NT2/D1 (cell line): ENCODE results near the gene CACNA2D3.
A peak's percentile ranks its signal among the peaks of the same experiment; 100 is the strongest.

Source experiments
- DNase-seq: peaks from one replicate; pipeline ENCODE4 v3.0.0-alpha.2; 2011; ENCODE audit warnings: low read depth, low spot score
- H3K27me3 ChIP-seq: 2 replicates; pipeline ENCODE4 v1.6.0; 2011; ENCODE audit warnings: mild to moderate bottlenecking; ENCODE audit not compliant: insufficient read length, insufficient read depth
- H3K36me3 ChIP-seq: 2 replicates; pipeline ENCODE4 v1.6.1; 2011; ENCODE audit warnings: mild to moderate bottlenecking, low read length, mixed read lengths; ENCODE audit not compliant: insufficient read depth, insufficient read length
- H3K4me1 ChIP-seq: 2 replicates; pipeline ENCODE4 v1.5.1; 2011; ENCODE audit not compliant: insufficient read depth, insufficient read length
- H3K4me3 ChIP-seq: 2 replicates; pipeline ENCODE4 v1.5.1; 2011; ENCODE audit warnings: low read depth; ENCODE audit not compliant: insufficient read length
- H3K9ac ChIP-seq: 2 replicates; pipeline ENCODE4 v1.6.0; 2011; ENCODE audit warnings: low read depth; ENCODE audit not compliant: insufficient read length
- H3K9me3 ChIP-seq: 2 replicates; pipeline ENCODE4 v1.5.1; 2011; ENCODE audit warnings: mild to moderate bottlenecking, low read length; ENCODE audit not compliant: insufficient read depth
- SUZ12 ChIP-seq: IDR thresholded peaks from 2 replicates; pipeline ENCODE4 v1.6.1; 2011; ENCODE audit not compliant: insufficient read length, insufficient read depth; ENCODE audit errors: extremely low read depth
- YY1 ChIP-seq: IDR thresholded peaks from 2 replicates; pipeline ENCODE4 v1.6.1; 2011; ENCODE audit not compliant: insufficient read length, insufficient read depth
- ZNF274 ChIP-seq: IDR thresholded peaks from 2 replicates; pipeline ENCODE4 v1.6.1; 2011; ENCODE audit warnings: mild to moderate bottlenecking, low read depth, low read length

The CACNA2D3 gene

DNA sequence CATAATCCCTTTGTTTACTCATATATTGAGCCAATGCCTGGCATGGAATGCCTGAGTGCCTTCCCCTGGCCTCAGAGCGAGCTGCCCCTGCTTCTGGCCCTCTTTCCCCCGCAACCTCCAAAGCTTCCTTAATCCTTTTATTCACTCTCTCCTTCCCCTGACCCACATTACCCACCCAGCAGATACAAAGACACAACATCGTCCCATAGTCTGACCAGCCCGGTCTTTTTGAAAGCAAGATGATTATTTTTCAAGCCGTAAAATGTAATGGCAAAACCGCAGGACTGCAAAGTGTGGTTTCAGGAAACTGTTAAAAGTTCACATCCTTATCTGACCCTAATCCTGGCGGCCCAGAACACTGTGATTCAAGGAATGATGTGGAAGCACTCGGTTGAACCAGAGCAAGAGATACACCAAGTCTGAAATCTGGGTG lies 883.9 kb downstream of the CACNA2D3 start:
- no peak overlapping the region for H3K4me3 ChIP-seq
- H3K9me3 ChIP-seq = no peaks in the 10 kb centered on the region
- H3K36me3 ChIP-seq = no peaks in the 10 kb centered on the region
- no peak overlapping the region for H3K9ac ChIP-seq
- no peaks in the 10 kb centered on the region for H3K4me1 ChIP-seq
- no peaks in the 10 kb centered on the region for H3K27me3 ChIP-seq
- DNase-seq = peak; percentile 30
- TF ChIP-seq YY1 (no peak), ZNF274 (no peak), SUZ12 (no peak)

DNA sequence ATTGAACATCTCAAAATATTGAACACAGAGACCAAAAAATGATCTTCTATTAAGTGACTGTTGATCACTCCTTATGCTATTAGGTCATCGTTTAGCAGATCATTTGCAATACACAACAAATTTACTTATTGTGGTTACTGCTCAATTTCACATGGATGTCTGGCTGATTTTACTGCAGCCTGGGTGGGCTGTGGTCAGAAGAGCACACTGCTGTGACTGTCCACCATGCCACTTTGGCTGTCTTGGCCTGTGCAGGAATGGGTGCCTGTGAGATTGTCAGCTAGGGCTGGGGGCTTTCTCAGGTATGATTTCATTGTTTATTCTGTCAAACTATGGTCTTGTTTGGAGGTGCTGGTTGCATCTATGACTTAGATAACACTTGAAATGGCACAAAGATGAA lies 885.6 kb downstream of the CACNA2D3 start:
- Histone ChIP-seq H3K27me3 (no peaks in the 10 kb centered on the region), H3K9me3 (no peaks in the 10 kb centered on the region), H3K4me1 (no peaks in the 10 kb centered on the region), H3K4me3 (no peak overlapping the region), H3K9ac (no peak overlapping the region), H3K36me3 (no peaks in the 10 kb centered on the region)
- no peak for DNase-seq
- TF ChIP-seq YY1 (no peak), ZNF274 (no peak), SUZ12 (no peak)

DNA sequence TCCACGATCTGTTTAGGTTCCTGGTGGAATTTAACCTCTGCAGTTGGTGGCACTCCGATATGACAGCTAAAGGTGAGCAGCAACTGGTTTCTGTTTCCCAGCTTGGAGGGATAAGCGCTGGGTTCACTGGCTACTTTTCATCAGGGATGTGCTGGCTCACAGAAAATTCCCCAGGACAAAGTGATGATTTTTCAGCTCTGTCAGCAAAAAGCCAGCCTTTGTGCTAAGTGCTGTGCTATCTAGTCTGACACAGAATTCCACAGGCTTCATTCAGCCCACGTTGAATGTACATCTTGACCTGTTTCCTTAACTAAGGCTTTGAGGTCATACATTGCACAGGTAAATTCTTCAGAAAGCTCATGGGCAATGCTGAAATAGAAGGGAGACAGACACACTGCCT lies 887.0 kb downstream of the CACNA2D3 start:
- no peak for DNase-seq
- no peaks in the 10 kb centered on the region for H3K27me3 ChIP-seq
- no peak overlapping the region for H3K9ac ChIP-seq
- no peaks in the 10 kb centered on the region for H3K9me3 ChIP-seq
- TF ChIP-seq SUZ12 = no peak
- TF ChIP-seq YY1 = no peak
- no peak for TF ChIP-seq ZNF274
- no peaks in the 10 kb centered on the region for H3K4me1 ChIP-seq
- no peak overlapping the region for H3K4me3 ChIP-seq
- H3K36me3 ChIP-seq = no peaks in the 10 kb centered on the region

DNA sequence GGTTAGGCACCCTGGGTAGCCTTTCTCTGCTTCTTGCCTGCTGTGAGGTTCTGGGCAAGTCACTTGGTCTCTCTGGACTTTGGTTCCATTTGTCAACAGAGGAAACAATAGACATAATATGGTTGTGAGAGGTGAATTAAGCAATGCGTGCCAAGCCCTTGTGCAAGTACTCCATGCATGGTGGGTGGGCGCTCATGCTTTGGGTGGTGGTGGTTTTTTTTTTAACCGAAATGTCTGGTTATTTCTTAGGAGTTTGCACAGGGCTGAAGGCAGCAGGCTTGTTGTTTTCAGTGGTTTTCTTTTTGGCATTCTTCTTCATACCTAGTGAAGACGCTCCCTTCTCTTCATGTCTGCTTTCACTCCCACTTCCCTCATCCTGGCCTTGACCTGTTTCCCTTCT lies 889.7 kb downstream of the CACNA2D3 start:
- no peak for TF ChIP-seq ZNF274
- no peak for TF ChIP-seq YY1
- no peak for TF ChIP-seq SUZ12
- Histone ChIP-seq H3K27me3 (no peaks in the 10 kb centered on the region), H3K9me3 (no peaks in the 10 kb centered on the region), H3K4me1 (no peaks in the 10 kb centered on the region), H3K4me3 (no peak overlapping the region), H3K9ac (no peak overlapping the region), H3K36me3 (no peaks in the 10 kb centered on the region)
- no peak for DNase-seq

DNA sequence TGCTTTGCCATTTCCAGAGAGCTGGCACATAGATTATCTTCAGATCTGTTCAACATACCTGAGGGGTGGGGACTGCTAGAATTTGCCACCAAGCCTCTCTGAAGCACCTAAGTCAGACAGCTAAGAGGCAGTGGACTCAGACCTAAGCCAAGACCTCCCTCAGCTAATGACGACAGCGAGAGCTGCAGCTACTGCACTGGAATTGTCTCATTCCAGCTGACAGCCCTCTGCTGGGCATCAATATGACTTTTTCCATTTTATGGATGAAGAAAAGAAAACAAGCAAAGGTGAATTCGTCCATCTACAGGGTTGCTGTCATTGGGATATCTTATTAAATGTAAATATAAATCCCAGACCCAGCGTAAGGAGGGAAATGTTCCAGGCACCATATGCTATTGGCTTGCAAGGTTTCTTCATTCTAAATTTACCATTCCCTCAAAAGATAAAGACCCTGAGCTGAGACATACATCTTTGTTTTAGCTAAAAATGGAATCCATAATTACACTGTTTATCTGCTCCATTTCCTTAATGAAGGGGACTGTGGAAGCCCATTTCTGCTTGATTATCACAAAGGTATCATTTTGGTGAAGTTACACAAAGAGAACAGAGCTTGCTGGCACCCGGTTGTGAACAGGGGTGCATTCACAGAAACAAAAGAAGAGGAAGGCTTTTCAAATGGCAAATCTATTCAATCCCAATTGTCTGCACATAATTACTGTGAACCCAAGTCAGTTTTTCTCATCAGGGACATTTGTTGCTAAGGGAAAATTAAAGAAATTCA lies 891.0 kb downstream of the CACNA2D3 start:
- H3K9me3 ChIP-seq = no peaks in the 10 kb centered on the region
- no peaks in the 10 kb centered on the region for H3K36me3 ChIP-seq
- no peak for TF ChIP-seq YY1
- TF ChIP-seq ZNF274 = no peak
- no peak for TF ChIP-seq SUZ12
- H3K9ac ChIP-seq = no peak overlapping the region
- no peak for DNase-seq
- no peak overlapping the region for H3K4me3 ChIP-seq
- H3K4me1 ChIP-seq = no peaks in the 10 kb centered on the region
- no peaks in the 10 kb centered on the region for H3K27me3 ChIP-seq

DNA sequence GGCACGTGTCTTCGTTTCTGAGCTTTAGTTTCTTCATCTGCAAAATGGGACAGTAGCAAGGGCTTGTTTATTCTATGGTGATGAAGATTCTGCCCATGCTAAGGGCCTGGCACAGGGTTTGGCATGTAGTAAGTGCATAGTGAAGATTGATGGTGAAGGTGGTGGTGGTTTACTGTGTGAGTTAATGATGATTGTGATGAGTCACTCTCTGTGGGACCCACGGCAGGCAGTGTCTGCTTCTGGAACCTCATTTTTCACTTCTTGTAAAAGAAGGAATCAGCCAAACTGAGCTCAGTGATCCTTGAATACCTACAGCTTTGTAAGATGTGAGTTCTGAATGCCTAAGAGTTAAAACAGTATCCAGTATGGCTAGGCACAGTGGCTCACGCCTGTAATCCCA lies 891.7 kb downstream of the CACNA2D3 start:
- Histone ChIP-seq H3K27me3 (no peaks in the 10 kb centered on the region), H3K4me1 (no peaks in the 10 kb centered on the region), H3K36me3 (no peaks in the 10 kb centered on the region), H3K4me3 (no peak overlapping the region), H3K9me3 (no peaks in the 10 kb centered on the region), H3K9ac (no peak overlapping the region)
- TF ChIP-seq SUZ12 = no peak
- no peak for TF ChIP-seq ZNF274
- no peak for TF ChIP-seq YY1
- no peak for DNase-seq

DNA sequence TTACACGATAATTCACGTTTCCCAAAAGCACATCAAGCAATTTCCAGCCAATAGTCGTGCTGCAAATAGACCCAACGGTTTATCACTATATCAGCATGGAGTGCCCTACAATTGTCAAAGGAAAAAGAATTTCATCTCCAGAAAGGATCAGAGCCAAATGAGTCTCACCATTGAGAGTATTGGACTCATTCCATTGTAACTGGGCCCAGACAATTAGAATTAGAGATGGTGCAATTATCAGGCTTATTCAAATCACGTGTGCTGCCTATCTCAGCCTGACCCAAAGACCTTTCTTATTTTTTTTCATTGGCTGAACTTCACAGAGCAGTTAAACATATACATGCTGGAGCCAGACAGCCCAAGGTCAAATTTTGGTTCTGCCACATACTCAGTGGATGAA lies 892.6 kb downstream of the CACNA2D3 start:
- H3K4me1 ChIP-seq = no peaks in the 10 kb centered on the region
- no peak for TF ChIP-seq YY1
- no peak for TF ChIP-seq ZNF274
- no peak for TF ChIP-seq SUZ12

More for the DNA sequence above, 892.6 kb downstream of the CACNA2D3 start:
- Histone ChIP-seq H3K4me3 (no peak overlapping the region), H3K36me3 (no peaks in the 10 kb centered on the region), H3K9ac (no peak overlapping the region), H3K27me3 (no peaks in the 10 kb centered on the region), H3K9me3 (no peaks in the 10 kb centered on the region)
- DNase-seq = no peak
